Uterus (tissue), 2 donors: Measurements from ENCODE around the gene SEPTIN5.

Experiments used
- CTCF ChIP-seq, 4 experiments: fragments of 200-600 bp in 2 of 4; fragments of 450-650 bp in 2 of 4; sonication (generic) in 2 of 4; IDR thresholded peaks; one replicate each; pipeline ENCODE4 v1.5.1; 2016 to 2019; ENCODE audit warnings: antibody characterized with exemption in 4 of 4, mild to moderate bottlenecking in 2 of 4, moderate library complexity in 1 of 4
- POLR2A ChIP-seq, 2 donors: fragments of 450-650 bp; IDR thresholded peaks; one replicate each; pipeline ENCODE4 v1.6.1; 2016; ENCODE audit warnings: antibody characterized with exemption in 2 of 2, mild to moderate bottlenecking in 1 of 2, moderate library complexity in 1 of 2

GRCh38 chr22:19734163-19734562 is 19.9 kb downstream of the SEPTIN5 start:
- no peak for TF ChIP-seq CTCF (IDR thresholded peaks at IDR 0.05)
- no peak for TF ChIP-seq POLR2A (IDR thresholded peaks at IDR 0.05)
